ENCODE measurements around the gene PRR27.
"Not testable (repeated sequence)": the region's sequence is repeated elsewhere in the genome, so short reads cannot be mapped to it uniquely, and the experiment has no call there.

Gene PRR27

DNA sequence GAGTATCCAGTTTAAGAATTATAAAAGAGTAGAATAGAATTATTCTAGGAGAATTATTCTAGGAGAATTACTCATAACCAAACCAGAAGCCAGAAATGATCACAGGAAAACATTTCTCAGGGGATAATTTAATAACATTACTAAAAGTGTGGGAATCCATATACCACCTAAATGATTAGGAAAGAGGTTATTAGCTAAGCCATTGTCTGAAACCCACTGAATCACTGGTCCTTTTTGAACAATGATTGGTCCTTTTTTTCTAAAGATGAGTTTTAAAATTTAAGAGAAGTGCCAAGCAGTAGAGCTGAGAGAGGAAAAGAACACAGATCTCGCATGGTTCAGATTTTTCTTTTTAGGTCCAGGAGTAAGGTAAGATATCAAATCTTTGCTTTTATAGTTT is 41.4 kb downstream of the PRR27 start, which contains the start of gene ODAM:
Gene ODAM, plus strand, starts transcription at position 301 of the 400 bp plus-strand sequence. CDS start 819 bp downstream, outside the sequence.
- in situ Hi-C loops (cut with MboI; ENCODE audit: low pct_unique_long_range_greater_than_20kb, low sequenced_read_pairs): no loop called here
- DNase-seq: no peak

DNA sequence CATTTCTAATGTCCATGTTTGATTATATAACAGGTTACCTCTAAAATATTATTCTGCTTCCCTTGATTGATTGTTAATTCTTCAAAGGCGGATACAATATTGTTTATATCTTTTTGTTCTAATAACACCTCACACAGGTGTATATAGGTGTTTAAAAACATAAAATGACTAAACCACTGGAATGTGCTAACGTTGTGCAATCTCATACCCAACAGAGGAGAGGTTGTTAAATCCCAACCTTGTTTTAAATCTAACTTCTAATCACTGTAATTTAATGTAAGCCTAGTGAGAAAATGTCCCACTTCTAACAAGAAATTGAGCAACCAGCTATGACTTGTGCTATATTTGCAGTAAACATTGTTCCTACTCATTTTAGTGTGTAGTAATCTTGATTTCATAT is 42.8 kb downstream of the PRR27 start:
- no peak for DNase-seq
- in situ Hi-C loops (cut with MboI; ENCODE audit: low pct_unique_long_range_greater_than_20kb, low sequenced_read_pairs): no loop called here

DNA sequence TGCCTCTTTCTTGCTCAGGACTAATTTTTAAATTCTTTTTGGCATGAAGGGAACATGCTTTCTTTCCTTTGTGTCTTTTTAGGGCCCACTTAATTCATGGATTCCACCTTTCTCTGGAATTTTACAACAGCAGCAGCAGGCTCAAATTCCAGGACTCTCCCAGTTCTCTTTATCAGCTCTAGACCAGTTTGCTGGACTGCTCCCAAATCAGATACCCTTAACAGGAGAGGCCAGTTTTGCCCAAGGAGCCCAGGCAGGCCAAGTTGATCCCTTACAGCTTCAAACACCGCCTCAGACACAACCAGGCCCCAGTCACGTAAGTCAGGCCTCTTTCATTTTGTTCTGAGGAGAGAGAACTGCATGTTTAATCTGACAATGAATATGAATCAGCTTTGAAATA is 43.8 kb downstream of the PRR27 start:
- DNase-seq: no peak
- in situ Hi-C loops (cut with MboI; ENCODE audit: low pct_unique_long_range_greater_than_20kb, low sequenced_read_pairs): no loop called here

DNA sequence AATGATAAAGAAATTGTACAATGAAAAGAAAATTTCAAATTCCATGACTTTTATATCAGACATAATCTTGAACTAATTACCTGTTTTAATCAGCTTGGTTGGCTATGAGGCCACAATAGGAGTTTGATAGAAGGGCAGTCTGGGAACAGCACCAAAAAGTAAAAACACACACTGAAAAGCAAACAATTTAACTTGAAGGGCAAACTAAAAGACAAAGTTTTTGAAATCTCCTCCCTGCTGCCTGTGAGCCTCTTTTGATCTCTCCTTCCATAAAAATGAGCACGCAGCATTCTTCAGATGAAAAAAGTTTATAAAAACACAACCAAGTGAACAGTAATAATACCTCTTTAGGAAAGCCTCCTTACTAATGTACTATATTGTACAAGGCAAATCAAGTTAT is 49.6 kb downstream of the PRR27 start:
- in situ Hi-C loops (cut with MboI; ENCODE audit: low pct_unique_long_range_greater_than_20kb, low sequenced_read_pairs): no loop called here
- no peak for DNase-seq

DNA sequence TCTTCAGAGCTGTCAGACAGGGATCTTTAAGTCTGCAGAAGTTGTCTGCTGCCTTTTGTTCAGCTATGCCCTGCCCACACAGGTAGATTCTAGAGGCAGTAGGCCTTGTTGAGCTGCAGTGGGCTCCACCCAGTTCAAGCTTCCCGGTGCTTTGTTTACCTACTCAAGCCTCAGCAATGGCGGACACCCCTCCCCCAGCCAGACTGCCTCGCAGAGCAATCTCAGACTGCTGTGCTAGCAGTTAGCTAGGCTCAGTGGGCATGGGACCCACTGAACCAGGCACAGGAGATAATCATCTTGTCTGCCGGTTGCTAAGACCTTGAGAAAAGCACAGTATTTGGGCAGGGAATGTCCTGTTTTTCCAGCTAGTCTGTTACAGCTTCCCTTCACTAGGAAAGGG is 58.7 kb downstream of the PRR27 start:
- in situ Hi-C loops (cut with MboI; ENCODE audit: low pct_unique_long_range_greater_than_20kb, low sequenced_read_pairs); DNase-seq: not testable (repeated sequence)
